Activated naive CD4-positive, alpha-beta T cell (primary cell): ENCODE measurements around the gene MANEA.

Experiments
- DNase-seq, 4 experiments: peaks; one replicate each; lab custom pipeline; 2025; lab: John Stamatoyannopoulos, UW

Gene MANEA

GRCh38 chr6:95587989-95588388 is 10.7 kb downstream of the MANEA start:
- DNase-seq = no peak

GRCh38 chr6:95589067-95589466 is 11.7 kb downstream of the MANEA start:
- DNase-seq = no peak

DNA sequence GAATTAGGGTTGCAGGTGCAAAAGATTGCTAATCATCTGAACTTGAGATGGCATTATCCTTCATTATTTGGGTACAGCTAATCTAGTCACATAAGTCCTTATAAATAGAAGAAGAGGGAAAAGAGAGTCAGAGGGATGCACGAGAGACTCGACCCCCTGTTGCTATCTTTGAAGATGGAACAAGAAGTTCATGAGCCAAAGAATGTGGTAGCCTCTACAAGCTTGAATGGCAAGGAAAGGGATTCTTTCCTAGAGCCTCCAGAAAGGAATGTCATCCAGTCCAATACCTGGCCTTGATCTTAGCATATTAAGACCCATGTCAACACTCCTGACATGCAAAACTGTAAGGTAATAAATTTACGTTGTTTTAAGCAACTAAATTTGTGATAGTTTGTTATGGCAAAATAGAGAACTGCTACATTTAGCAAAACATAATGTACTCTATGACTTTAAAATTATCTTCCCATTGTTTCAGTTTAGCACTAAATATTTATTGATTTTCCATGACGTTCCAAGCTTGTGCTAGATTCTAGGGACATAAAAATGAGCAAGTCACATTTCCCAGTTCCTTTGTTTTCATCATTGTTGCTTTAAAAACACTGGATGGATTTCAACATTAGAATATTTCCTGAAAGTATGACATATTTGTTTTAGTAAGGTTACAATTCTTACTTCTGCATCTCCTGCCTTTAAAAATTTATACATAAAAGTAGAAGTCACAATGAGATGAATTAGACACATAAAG is 12.7 kb downstream of the MANEA start:
- DNase-seq = no peak

DNA sequence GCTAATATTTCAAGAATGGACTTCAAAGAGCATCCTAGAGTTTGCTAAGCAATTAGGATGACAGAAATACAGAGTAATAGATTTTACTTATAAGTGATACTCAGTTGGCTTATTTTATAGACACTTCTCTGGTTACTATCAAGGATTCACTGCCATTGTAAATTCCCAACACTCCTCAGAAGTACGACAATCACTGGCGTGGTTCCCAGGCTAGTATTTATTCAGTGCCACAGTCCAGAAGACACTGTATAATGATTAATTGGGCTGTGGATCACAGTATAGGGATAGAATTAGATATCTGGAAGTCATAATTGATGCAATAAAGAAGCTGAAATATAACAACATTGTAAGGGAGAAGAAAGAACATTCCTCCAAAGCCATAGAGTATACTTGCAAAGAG is 15.7 kb downstream of the MANEA start:
- DNase-seq = no peak

GRCh38 chr6:95596021-95596420 is 18.7 kb downstream of the MANEA start:
- DNase-seq = no peak

GRCh38 chr6:95599706-95600105 is 22.4 kb downstream of the MANEA start:
- DNase-seq = no peak

DNA sequence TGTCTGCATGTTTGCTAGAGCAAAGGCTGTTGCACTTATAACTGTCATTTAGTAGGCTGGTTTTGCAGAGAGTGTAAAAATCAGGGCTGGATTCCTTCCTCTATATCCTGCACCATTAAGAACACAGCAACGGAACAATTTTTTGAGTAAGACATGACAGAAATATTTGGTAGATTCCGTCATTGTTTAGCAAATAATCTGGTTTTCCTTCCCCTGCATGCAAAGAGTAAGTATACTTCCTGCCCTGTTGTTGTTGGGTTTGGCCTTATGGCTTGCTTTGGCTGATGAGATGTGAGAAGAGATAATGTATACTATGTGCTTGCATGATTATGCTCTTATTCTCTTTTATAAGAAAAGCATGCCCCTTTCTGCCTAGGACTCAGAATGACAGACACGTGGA is 23.8 kb downstream of the MANEA start:
- no peak for DNase-seq

GRCh38 chr6:95614094-95614493 is 36.8 kb downstream of the MANEA start:
- DNase-seq = no peak

DNA sequence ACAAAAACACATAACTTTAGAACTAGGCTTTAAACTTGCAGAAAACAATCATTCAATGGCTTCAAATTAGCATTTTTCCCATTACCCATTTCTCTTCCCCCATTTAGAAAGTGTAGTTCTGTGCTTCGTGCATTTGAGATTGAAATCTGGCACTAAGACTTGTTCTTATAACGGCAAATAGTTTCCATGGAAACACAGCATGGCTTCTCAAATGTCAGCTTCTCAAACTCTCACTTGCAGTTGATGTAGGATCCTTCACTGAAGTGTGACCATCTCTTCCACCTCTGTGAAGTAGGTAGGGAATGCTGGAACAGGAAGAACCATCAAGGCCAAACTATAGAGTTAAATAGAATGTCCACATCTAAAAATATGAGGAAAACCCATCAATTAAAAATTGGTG is 52.2 kb downstream of the MANEA start:
- DNase-seq = no peak

DNA sequence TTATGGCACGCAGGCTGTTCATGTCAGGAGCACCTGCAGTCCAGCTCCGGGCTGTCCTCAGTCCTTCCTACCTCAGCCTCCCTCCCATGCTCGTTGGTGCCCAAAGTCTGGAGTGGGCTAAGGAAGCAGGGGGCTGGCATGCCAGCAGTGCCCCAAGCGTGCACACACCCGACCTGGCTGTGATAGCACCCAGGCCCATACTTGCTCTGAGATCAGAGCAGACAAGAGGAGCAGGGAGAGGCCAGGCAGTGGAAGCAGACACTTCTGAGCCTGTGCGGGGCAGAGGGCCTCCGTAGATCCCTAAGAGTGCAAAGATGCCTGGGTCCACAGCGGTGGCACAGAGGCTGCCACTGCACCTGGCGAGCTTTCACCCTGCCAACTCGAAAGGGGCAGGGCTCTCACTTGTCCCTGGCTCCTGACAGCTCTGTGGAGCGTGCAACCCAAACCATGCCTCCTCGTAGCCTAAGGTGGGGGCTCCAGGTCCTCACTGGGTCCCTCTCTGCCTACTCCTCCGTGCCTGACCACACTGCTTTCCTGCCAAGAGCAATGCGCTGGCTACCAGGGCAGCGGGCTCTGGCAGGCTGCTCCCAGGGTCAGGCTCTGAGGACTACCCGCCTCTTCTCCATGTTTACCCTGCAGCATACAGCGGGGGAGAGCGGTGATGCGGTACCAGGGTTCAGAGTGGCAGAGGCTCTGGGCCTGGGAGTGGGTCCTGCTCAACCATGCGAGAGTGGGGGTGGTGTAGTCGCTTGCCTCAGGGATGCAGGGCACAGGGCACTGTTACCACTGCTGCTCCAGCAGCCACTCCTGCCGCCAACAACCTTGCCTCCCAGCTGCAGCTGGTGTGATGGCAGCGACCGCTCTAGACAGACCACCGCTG is 59.5 kb downstream of the MANEA start:
- DNase-seq = no peak

- DNase-seq = no peak
Observed at GRCh38 chr6:95648636-95649035, 71.3 kb downstream of the MANEA start.

DNA sequence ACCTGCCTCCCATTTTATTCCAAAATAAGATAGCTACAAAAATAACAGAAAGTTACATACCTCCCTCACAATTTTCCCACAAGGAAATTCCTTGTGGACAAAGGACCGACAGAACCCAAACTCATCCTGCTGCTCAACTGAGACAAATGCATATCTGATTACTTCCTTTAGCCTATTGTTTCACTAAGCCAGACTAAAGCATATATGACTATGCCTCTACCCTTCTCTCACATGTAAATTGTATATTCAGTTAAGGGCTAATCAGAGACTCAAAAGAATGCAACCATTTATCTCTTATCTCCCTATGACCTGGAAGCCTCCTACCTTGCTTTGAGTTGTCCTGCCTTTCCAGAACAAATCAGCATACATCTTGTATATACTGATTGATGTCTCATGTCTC is 72.1 kb downstream of the MANEA start:
- DNase-seq = no peak

DNA sequence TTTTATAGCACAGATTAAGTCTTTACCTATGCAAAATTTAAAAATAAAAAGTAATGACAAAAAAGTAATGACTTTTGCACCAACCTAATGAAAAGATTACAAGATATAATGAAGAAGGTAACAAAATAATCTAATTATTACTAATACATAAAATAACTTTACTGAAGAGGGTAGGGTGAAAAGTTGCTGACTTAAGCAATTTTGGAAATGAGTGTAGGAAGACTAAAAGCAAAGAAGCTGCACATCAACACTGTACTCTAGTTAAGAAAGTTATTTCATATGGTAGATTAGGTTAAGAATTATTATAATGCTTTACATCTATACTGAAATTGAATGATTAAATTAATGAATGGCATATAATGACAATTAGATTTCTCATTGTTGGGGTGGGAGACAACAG is 76.8 kb downstream of the MANEA start:
- no peak for DNase-seq

- DNase-seq = no peak
Observed at GRCh38 chr6:95658886-95659285, 81.6 kb downstream of the MANEA start.
